K562 (cell line): Measurements from ENCODE around the gene WDR64. TPM values are rescaled to one million over a fixed set of nuclear protein-coding genes. Genes with fewer than 3 reads are reported as not detected.
A peak's percentile ranks its signal among the peaks of the same experiment; 100 is the strongest.

ENCODE experiments used
- CTCF ChIP-seq, 3 experiments: IDR thresholded peaks in 2 of 3; conservative IDR thresholded peaks in 1 of 3; 2 replicates each; pipeline ENCODE4 v1.5.1; 2011 to 2012; ENCODE audit warnings: low read length in 3 of 3, mild to moderate bottlenecking in 3 of 3, control low read depth in 2 of 3, improper control_type of control experiment in 1 of 3, inconsistent platforms in 1 of 3, low read depth in 1 of 3, mixed read lengths in 1 of 3, moderate library complexity in 1 of 3; ENCODE audit not compliant: insufficient read depth in 2 of 3
- ESRRA ChIP-seq: fragments of 450-650 bp; IDR thresholded peaks from 2 replicates; pipeline ENCODE4 v1.6.1; 2014; ENCODE audit warnings: low read depth, mild to moderate bottlenecking, moderate library complexity, borderline replicate concordance
- ILK ChIP-seq: fragments of 450-650 bp; IDR thresholded peaks from 2 replicates; pipeline ENCODE4 v1.6.1; 2016; ENCODE audit warnings: missing genetic modification characterization, low read depth, mild to moderate bottlenecking, missing compliant biosample characterization, moderate library complexity, borderline replicate concordance
- NFYB ChIP-seq: IDR thresholded peaks from 2 replicates; pipeline ENCODE4 v1.6.1; 2011; ENCODE audit warnings: mild to moderate bottlenecking, moderate library complexity; ENCODE audit not compliant: insufficient read length; ENCODE audit errors: extremely low read depth
- RBBP5 ChIP-seq: fragments of 200-600 bp; sonication (generic); IDR thresholded peaks from 2 replicates; pipeline ENCODE4 v1.6.1; 2012; ENCODE audit warnings: borderline replicate concordance, mild to moderate bottlenecking, low read length, control low read depth, inconsistent platforms; ENCODE audit not compliant: insufficient read depth, poor library complexity, severe bottlenecking
- RUNX1 ChIP-seq: sonication (generic); IDR thresholded peaks from 2 replicates; pipeline ENCODE4 v1.6.1; 2016; ENCODE audit warnings: antibody characterized with exemption, low read depth
- SMAD4 ChIP-seq: fragments of 250-450 bp; sonication (Bioruptor Pico); conservative IDR thresholded peaks from 2 replicates; pipeline ENCODE4 v1.8.0; 2021; ENCODE audit warnings: inconsistent platforms, mild to moderate bottlenecking, moderate library complexity
- STAT5B ChIP-seq: fragments of 250-450 bp; sonication (Bioruptor Pico); IDR thresholded peaks from 2 replicates; pipeline ENCODE4 v1.8.0; 2021; ENCODE audit warnings: mild to moderate bottlenecking, inconsistent platforms
- THAP7 ChIP-seq: fragments of 250-450 bp; sonication (Bioruptor Pico); IDR thresholded peaks from 2 replicates; pipeline ENCODE4 v1.5.0; 2021
- THRA ChIP-seq: fragments of 450-650 bp; IDR thresholded peaks from 2 replicates; pipeline ENCODE4 v1.6.1; 2017; ENCODE audit warnings: mild to moderate bottlenecking, moderate library complexity
- TRIM24 ChIP-seq, 2 experiments: fragments of 450-650 bp; IDR thresholded peaks; 2 replicates each; pipeline ENCODE4 v1.6.1; 2016
- YBX1 ChIP-seq: fragments of 450-650 bp; IDR thresholded peaks from 2 replicates; pipeline ENCODE4 v1.7.1; 2016; ENCODE audit warnings: mild to moderate bottlenecking
- ZBTB26 ChIP-seq: fragments of 450-650 bp; formaldehyde crosslinking; IDR thresholded peaks from 2 replicates; pipeline ENCODE4 v1.4.0; 2022; ENCODE audit warnings: missing genetic modification characterization
- ZMIZ1 ChIP-seq, 2 experiments: fragments of 150-350 bp in 1 of 2; IDR thresholded peaks; 2 replicates each; pipeline ENCODE4 v1.6.1; 2012 to 2016; ENCODE audit warnings: low read depth in 2 of 2, low read length in 2 of 2, mild to moderate bottlenecking in 1 of 2, moderate library complexity in 1 of 2
- ZNF146 ChIP-seq: IDR thresholded peaks from one replicate; pipeline ENCODE4 v1.6.1; 2018; ENCODE audit warnings: missing compliant biosample characterization; ENCODE audit not compliant: unreplicated experiment
- ZNF3 ChIP-seq: fragments of 250-450 bp; sonication (Bioruptor Pico); IDR thresholded peaks from 2 replicates; pipeline ENCODE4 v1.5.0; 2021; ENCODE audit warnings: mild to moderate bottlenecking, moderate library complexity
- ZNF324 ChIP-seq: fragments of 250-450 bp; sonication (Bioruptor Pico); IDR thresholded peaks from 2 replicates; pipeline ENCODE4 v1.4.0; 2020; ENCODE audit warnings: mild to moderate bottlenecking
- ZNF41 ChIP-seq: fragments of 250-450 bp; sonication (Bioruptor Pico); conservative IDR thresholded peaks from 2 replicates; pipeline ENCODE4 v1.4.0; 2020; ENCODE audit warnings: mild to moderate bottlenecking
- ZNF77 ChIP-seq: fragments of 250-450 bp; sonication (Bioruptor Pico); IDR thresholded peaks from 2 replicates; pipeline ENCODE4 v1.5.0; 2020
- ZNF79 ChIP-seq: fragments of 250-450 bp; sonication (Bioruptor Pico); IDR thresholded peaks from 2 replicates; pipeline ENCODE4 v1.4.0; 2020; ENCODE audit warnings: low read depth, mild to moderate bottlenecking, moderate library complexity
- ZNF830 ChIP-seq: fragments of 250-450 bp; sonication (Bioruptor Pico); IDR thresholded peaks from 2 replicates; pipeline ENCODE4 v1.5.0; 2021; ENCODE audit warnings: mild to moderate bottlenecking
- polyA plus RNA-seq, 8 experiments: library from polyadenylated mRNA; depleted of rRNA in 4 of 8; stranded (reverse) in 5 of 8; unstranded in 3 of 8; fragments of >200 nt; fragmentation: Nextera tagmentation in 2 of 8; fragmentation: Illumina TruSeq in 1 of 8; extraction: Ambion mirVana in 2 of 8; extraction: Trizol in 1 of 8; gene quantifications; 2 replicates each; pipeline versions ENCODE4 v1.2.1 to v1.2.3, GENCODE V29; 2011 to 2014; ENCODE audit warnings: inconsistent platforms in 1 of 8, missing spikeins in 1 of 8
- total RNA-seq, 7 experiments: library from RNA; depleted of rRNA in 6 of 7; stranded (reverse); fragments of >200 nt in 6 of 7; fragmentation: Illumina TruSeq in 2 of 7; extraction: Trizol in 2 of 7; gene quantifications; 2 replicates each; pipeline versions ENCODE4 v1.2.1 to v1.2.3, GENCODE V29; 2011 to 2021; ENCODE audit warnings: low replicate concordance in 1 of 7

Gene WDR64
- total and polyA plus RNA-seq, 9 of the 15 experiments (the other 6 are each of a cell fraction or from before 2014, with no cell fraction given): 0.06 to 0.29 (median 0.19) TPM; not detected in 5

GRCh38 chr1:241639623-241640148 lies 12.4 kb upstream of the WDR64 start (continued):
- TF ChIP-seq THAP7 (no peak), CTCF (IDR thresholded peaks at IDR 0.05 in 2 of 3, conservative IDR thresholded peaks at IDR 0.05 in 1 of 3; ENCODE audit: insufficient read depth in 2 of 3, low read depth in 1 of 3, low read length in 3 of 3) (peak in 2 of 3 experiments; percentile 22 to 23; a peak in 1 of 6 replicates), YBX1 (no peak), ZNF146 (CRISPR knock-in tag) (no peak), ZNF79 (CRISPR knock-in tag) (no peak), ESRRA (peak; percentile 30), ZMIZ1 (IDR thresholded peaks at IDR 0.05; ENCODE audit: low read depth in 2 of 2, low read length in 2 of 2) (no peak), ZNF3 (no peak), ZNF77 (CRISPR knock-in tag) (no peak), ZNF41 (no peak), RUNX1 (0 out of 2 replicates have a peak, but pooled peaks have one; percentile 47), SMAD4 (CRISPR knock-in tag) (no peak), RBBP5 (peak; percentile 89), STAT5B (CRISPR knock-in tag) (no peak), TRIM24 (IDR thresholded peaks at IDR 0.05) (0 out of 4 replicates have a peak, but pooled peaks of 1 of the 2 experiments have one; percentile 26), ZNF324 (CRISPR knock-in tag) (no peak), THRA (no peak), ZBTB26 (CRISPR knock-in tag) (no peak), ILK (tag) (no peak), ZNF830 (no peak), NFYB (no peak)
